ENCODE results near the gene PIK3R6. TPM values are rescaled to one million over a fixed set of nuclear protein-coding genes. Genes with fewer than 3 reads are reported as not detected.
A peak's percentile ranks its signal among the peaks of the same experiment; 100 is the strongest.

Gene PIK3R6
- total RNA-seq, 3 donors from 2014 or later (not counting 1 experiment from before 2014, with no cell fraction given): 0.84 to 6.3 (median 1.4) TPM

- no peaks in the 10 kb centered on the region for H3K27me3 ChIP-seq (ENCODE audit: control insufficient read depth, insufficient read depth, low read length)
- H3K9me3 ChIP-seq (ENCODE audit: control insufficient read depth, insufficient read depth, low read length): peaks cover 4% of the 10 kb centered on the region
- TF ChIP-seq, protein P1, sequence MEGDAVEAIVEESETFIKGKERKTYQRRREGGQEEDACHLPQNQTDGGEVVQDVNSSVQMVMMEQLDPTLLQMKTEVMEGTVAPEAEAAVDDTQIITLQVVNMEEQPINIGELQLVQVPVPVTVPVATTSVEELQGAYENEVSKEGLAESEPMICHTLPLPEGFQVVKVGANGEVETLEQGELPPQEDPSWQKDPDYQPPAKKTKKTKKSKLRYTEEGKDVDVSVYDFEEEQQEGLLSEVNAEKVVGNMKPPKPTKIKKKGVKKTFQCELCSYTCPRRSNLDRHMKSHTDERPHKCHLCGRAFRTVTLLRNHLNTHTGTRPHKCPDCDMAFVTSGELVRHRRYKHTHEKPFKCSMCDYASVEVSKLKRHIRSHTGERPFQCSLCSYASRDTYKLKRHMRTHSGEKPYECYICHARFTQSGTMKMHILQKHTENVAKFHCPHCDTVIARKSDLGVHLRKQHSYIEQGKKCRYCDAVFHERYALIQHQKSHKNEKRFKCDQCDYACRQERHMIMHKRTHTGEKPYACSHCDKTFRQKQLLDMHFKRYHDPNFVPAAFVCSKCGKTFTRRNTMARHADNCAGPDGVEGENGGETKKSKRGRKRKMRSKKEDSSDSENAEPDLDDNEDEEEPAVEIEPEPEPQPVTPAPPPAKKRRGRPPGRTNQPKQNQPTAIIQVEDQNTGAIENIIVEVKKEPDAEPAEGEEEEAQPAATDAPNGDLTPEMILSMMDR (IDR thresholded peaks at IDR 0.05): no peak
- no peaks in the 10 kb centered on the region for H3K4me1 ChIP-seq (ENCODE audit: control insufficient read depth, insufficient read depth, low read length)
- no peaks in the 10 kb centered on the region for H3K36me3 Mint-ChIP-seq
- H3K4me3 ChIP-seq (ENCODE audit: low read length): no peak overlapping the region
- WGBS (ENCODE audit: insufficient coverage): 33% methylated on average over 2 of the region's 2 CpGs
- no peaks in the 10 kb centered on the region for H3K36me3 ChIP-seq (ENCODE audit: control insufficient read depth, insufficient read depth, low read length)
- no peak overlapping the region for H3K27ac ChIP-seq (ENCODE audit: low read length)
- no peaks in the 10 kb centered on the region for H3K4me1 Mint-ChIP-seq
- no peak for ATAC-seq
- H3K27me3 Mint-ChIP-seq (ENCODE audit: low read depth in 2 of 2): peaks cover 5 to 8% of the 10 kb centered on the region in 2 donors
- intact Hi-C loops (cut with micrococcal nuclease): no loop called here
- peaks cover 0 to 6% of the 10 kb centered on the region in 2 donors for H3K9me3 Mint-ChIP-seq
- DNase-seq: no peak
- H3K4me3 Mint-ChIP-seq: no peak overlapping the region
- H3K27ac Mint-ChIP-seq: no peak overlapping the region
Measured at GRCh38 chr17:8793649-8794048, 73.8 kb downstream of the PIK3R6 start.

DNA sequence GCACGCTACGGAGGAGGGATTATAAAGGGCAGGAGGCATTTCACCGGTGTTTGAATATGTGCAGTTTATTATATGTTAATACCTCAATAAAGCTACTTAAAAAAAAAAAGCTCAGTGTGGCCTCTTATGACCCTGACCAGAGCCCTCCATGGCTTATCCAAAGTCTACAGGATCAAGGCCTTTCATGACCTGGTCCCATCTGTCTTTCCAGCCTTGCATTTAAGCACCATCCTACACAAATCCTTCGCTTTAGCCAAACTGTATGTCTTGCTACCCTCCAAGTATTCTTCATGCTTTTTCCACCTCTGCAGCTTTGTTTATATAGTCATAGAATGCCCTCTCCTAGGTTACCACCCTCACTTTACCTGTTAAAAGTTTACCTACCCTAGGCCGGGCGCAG lies 74.8 kb downstream of the PIK3R6 start:
- Histone ChIP-seq H3K4me3 (ENCODE audit: low read length) (no peak overlapping the region), H3K9me3 (ENCODE audit: control insufficient read depth, insufficient read depth, low read length) (peaks cover 4% of the 10 kb centered on the region), H3K27ac (ENCODE audit: low read length) (no peak overlapping the region), H3K4me1 (ENCODE audit: control insufficient read depth, insufficient read depth, low read length) (no peaks in the 10 kb centered on the region), H3K27me3 (ENCODE audit: control insufficient read depth, insufficient read depth, low read length) (no peaks in the 10 kb centered on the region), H3K36me3 (ENCODE audit: control insufficient read depth, insufficient read depth, low read length) (no peaks in the 10 kb centered on the region)
- Mint-ChIP-seq H3K9me3 (peaks cover 0 to 6% of the 10 kb centered on the region in 2 donors), H3K4me3 (no peak overlapping the region), H3K36me3 (no peaks in the 10 kb centered on the region), H3K27me3 (ENCODE audit: low read depth in 2 of 2) (peaks cover 10 to 12% of the 10 kb centered on the region in 2 donors), H3K27ac (no peak overlapping the region), H3K4me1 (no peaks in the 10 kb centered on the region)
- ATAC-seq (no peak), DNase-seq (no peak)
- TF ChIP-seq, protein P1 (IDR thresholded peaks at IDR 0.05): no peak
- 40% methylated on average over 2 of the region's 6 CpGs for WGBS (ENCODE audit: insufficient coverage)
- intact Hi-C loops (cut with micrococcal nuclease): no loop called here

GRCh38 chr17:8791910-8792270 lies 75.6 kb downstream of the PIK3R6 start:
- H3K9me3 Mint-ChIP-seq: peaks cover 0 to 6% of the 10 kb centered on the region in 2 donors
- peaks cover 10 to 15% of the 10 kb centered on the region in 2 donors for H3K27me3 Mint-ChIP-seq (ENCODE audit: low read depth in 2 of 2)
- 90% methylated on average over 2 of the region's 2 CpGs for WGBS (ENCODE audit: insufficient coverage)
- H3K27ac Mint-ChIP-seq: no peak overlapping the region
- TF ChIP-seq, protein P1 (IDR thresholded peaks at IDR 0.05): no peak
- ATAC-seq: peak in 1 of 3 donors; percentile 18
- no peak overlapping the region for H3K4me3 Mint-ChIP-seq
- no peak overlapping the region for H3K27ac ChIP-seq (ENCODE audit: low read length)
- no peaks in the 10 kb centered on the region for H3K4me1 Mint-ChIP-seq
- H3K9me3 ChIP-seq (ENCODE audit: control insufficient read depth, insufficient read depth, low read length): peaks cover 4% of the 10 kb centered on the region
- H3K27me3 ChIP-seq (ENCODE audit: control insufficient read depth, insufficient read depth, low read length): no peaks in the 10 kb centered on the region
- no peak overlapping the region for H3K4me3 ChIP-seq (ENCODE audit: low read length)
- H3K36me3 Mint-ChIP-seq: no peaks in the 10 kb centered on the region
- no peaks in the 10 kb centered on the region for H3K36me3 ChIP-seq (ENCODE audit: control insufficient read depth, insufficient read depth, low read length)
- intact Hi-C loops (cut with micrococcal nuclease): no loop called here
- DNase-seq: no peak
- no peaks in the 10 kb centered on the region for H3K4me1 ChIP-seq (ENCODE audit: control insufficient read depth, insufficient read depth, low read length)

- no CpG with 5 or more reads among the region's 4 CpGs for WGBS (ENCODE audit: insufficient coverage)
- Histone ChIP-seq H3K4me3 (ENCODE audit: low read length) (no peak overlapping the region), H3K4me1 (ENCODE audit: control insufficient read depth, insufficient read depth, low read length) (no peaks in the 10 kb centered on the region), H3K36me3 (ENCODE audit: control insufficient read depth, insufficient read depth, low read length) (no peaks in the 10 kb centered on the region), H3K9me3 (ENCODE audit: control insufficient read depth, insufficient read depth, low read length) (peaks cover 4% of the 10 kb centered on the region), H3K27me3 (ENCODE audit: control insufficient read depth, insufficient read depth, low read length) (no peaks in the 10 kb centered on the region), H3K27ac (ENCODE audit: low read length) (no peak overlapping the region)
- TF ChIP-seq, protein P1 (IDR thresholded peaks at IDR 0.05): no peak
- Mint-ChIP-seq H3K4me1 (no peaks in the 10 kb centered on the region), H3K9me3 (peaks cover 0 to 6% of the 10 kb centered on the region in 2 donors), H3K36me3 (no peaks in the 10 kb centered on the region), H3K27me3 (ENCODE audit: low read depth in 2 of 2) (peaks cover 10 to 15% of the 10 kb centered on the region in 2 donors), H3K4me3 (no peak overlapping the region), H3K27ac (no peak overlapping the region)
- intact Hi-C loops (cut with micrococcal nuclease): no loop called here
- DNase-seq: no peak
- no peak for ATAC-seq
Measured at GRCh38 chr17:8791248-8791909, 76.1 kb downstream of the PIK3R6 start.

All from natural killer cell (primary cell).